Stimulated activated CD8-positive, alpha-beta memory T cell treated with anti-CD3 and anti-CD28 coated beads, Interleukin-12 subunit alpha, Interleukin-12 subunit beta, amount 100 ng/mL, for 4 hours (primary cell): ENCODE results near the gene RHOBTB1.
"Not testable (repeated sequence)": the region's sequence is repeated elsewhere in the genome, so short reads cannot be mapped to it uniquely, and the experiment has no call there.

Experiments
- DNase-seq: peaks from one replicate; pipeline ENCODE4 v3.0.0-alpha.2; 2020; ENCODE audit warnings: low read depth

RHOBTB1 gene, protein sequence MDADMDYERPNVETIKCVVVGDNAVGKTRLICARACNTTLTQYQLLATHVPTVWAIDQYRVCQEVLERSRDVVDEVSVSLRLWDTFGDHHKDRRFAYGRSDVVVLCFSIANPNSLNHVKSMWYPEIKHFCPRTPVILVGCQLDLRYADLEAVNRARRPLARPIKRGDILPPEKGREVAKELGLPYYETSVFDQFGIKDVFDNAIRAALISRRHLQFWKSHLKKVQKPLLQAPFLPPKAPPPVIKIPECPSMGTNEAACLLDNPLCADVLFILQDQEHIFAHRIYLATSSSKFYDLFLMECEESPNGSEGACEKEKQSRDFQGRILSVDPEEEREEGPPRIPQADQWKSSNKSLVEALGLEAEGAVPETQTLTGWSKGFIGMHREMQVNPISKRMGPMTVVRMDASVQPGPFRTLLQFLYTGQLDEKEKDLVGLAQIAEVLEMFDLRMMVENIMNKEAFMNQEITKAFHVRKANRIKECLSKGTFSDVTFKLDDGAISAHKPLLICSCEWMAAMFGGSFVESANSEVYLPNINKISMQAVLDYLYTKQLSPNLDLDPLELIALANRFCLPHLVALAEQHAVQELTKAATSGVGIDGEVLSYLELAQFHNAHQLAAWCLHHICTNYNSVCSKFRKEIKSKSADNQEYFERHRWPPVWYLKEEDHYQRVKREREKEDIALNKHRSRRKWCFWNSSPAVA

DNA sequence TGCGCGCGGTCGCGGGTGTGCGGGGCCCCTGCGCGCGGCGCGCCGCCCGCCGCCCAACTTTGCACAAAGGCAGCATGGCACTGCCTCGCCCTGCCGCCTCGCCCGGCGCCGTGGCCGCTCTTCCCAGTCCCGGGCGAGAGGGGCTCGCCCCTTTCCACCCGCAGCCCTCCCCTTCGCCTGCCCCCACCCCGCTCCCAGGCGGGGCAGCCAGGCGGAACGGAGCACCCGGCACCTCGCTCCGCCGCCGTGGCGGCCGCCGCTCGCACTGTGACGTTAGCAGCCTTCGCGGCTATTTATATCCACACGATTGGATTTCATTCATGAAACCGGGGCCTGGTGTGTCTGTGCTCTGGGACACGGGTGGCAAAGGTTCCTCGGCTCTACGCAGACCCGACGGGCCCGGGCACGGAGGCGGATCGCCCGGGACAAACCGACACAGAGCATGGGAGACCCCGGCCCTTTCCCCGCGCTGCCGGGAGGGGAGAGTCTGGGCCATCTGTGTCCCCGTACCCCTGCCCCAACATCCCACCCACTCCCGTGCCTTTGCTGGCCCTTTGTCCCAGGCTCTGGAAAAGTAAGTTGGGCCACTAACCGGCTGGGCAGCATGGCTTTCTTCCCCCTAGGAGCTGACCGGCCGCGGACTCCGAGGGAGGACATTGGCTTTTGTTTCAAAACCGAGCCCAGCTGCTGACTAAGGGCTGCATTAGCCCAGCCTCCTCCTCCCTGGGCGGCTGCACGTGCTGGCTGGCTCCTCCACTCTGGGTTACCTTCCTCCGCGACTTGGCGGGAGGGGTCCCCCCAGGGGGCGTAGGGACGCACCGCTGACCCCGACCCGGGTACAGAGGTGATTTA is at the start of gene RHOBTB1:
TSS of gene RHOBTB1 (minus strand) at position 128 of the 852 bp plus-strand sequence. CDS start 32,643 bp downstream, outside the sequence.
- no peak for DNase-seq

- no peak for DNase-seq
These were observed 48.7 kb upstream of the RHOBTB1 start for GRCh38 chr10:60992636-60993035.

- no peak for DNase-seq
These were observed 46.7 kb upstream of the RHOBTB1 start for GRCh38 chr10:60990663-60991062.

GRCh38 chr10:60989400-60989876 is 45.5 kb upstream of the RHOBTB1 start:
- no peak for DNase-seq

DNA sequence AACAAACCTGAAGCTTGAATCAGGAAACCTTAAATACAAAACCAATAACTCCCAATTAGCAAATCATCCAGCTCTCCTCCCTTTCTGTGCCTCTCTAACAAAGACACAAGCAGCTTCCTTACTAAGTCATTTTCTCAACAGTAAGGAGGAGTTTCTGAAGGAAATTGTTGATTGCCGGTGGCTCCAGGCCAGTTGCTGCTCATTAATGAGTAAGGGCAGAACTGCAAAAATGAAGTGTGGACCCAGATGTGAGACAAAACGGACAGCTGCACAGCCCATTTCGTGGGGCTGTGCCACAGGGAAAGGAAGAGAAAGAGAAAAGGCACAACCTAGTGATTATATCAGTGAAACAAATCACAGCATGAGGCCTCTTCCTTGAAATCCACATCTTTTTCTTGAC is 42.8 kb upstream of the RHOBTB1 start:
- no peak for DNase-seq

DNA sequence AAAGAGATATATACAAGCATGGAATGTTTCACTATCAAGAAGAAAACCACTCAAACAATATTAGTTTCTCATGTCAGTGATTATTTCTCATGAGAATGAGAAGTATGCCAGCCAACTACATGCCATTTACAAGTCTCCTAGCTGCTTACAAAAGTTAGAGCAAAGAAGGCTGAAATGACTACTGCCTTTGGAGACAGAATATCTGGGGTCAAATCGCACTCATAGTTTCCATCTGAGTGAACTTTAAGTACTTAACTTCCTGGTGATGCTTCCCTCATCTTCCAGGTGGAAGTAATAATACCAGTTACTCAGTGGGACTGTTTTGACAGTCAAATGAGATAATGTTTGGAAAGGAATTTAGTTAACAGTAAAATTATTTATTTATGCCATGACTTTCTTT is 42.0 kb upstream of the RHOBTB1 start:
- DNase-seq: no peak

GRCh38 chr10:60980997-60981396 is 37.0 kb upstream of the RHOBTB1 start:
- DNase-seq: no peak

- DNase-seq: no peak
These were observed 35.7 kb upstream of the RHOBTB1 start for GRCh38 chr10:60979667-60980104.

DNA sequence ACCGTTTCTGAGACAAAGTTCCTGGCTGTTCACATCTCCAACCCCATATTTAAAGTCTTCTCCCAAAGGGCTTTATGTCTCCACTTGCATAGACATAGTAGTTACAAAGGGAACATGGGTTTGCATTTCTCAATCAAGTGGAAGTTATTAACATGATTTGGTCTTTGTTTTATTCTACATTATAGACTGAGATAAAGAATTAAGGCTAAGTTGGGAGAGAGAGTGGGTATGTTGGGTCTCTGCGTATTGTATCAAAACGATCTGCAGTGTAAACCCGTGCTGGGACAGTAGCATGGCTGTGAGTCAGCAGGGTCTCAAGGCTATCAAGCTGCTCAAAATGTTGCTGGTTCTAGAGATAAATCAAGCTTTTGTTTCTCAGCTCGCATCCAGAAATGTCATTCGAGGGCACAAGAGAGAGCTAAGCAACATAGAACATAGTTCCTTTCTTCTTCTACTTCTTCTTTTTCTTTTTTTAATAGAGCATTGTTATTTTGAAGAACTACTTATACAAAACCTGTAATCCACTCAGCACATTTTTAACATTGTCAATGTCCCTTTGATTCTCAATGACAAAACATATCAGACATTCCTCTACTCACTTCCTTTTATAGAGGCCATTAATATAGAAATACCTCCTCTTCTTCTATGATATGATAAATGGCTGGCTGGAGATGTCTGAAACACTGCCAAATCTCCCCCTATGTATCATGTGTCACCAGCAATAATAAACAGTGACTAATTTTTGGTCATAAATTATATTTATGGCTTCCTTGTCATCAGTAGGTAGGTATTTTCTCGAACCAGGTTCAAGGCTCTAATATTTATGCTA is 34.5 kb upstream of the RHOBTB1 start:
- DNase-seq: no peak

DNA sequence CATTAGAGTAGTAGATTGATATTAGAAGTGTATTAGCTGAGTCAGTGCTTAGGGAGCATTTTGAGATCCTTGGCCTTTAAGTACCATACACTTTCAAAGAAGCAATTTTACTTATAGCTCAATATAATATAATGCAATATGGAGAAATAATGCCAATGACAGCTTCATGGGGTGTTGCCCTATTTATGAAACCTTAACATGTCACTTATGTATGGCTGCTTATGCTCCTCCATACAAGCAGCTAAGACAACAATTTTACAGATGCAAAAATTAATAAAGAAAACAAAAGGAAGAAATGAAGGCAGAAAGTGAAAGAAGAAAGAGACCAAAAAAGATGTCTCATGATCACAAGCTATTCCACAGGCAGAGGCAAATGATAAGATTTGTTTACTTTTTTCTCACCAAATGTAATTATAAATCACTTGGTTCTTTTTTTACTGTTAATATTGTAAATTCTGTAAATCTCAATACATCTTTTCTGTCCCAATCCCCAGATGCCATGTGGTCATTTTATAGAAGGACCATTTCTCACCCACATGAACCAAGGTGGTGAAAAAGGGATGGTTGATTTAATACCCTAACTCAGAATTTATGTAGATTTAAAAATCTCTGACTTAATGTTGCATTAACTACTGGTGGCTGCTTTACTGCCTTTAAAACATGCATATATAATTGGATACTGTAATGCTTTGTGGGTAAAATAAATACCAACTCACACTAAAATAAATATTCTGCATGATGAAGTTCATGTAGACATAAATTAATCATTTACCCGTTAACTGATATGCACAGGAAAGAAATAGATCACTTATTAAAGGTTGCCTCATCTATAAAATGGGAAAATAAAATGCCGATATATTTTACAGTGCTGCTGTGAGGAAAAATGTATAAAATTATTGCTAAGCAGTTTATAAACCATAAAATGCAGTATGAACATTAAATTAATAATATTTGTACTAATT is 33.5 kb upstream of the RHOBTB1 start:
- no peak for DNase-seq

GRCh38 chr10:60976687-60977086 is 32.7 kb upstream of the RHOBTB1 start:
- no peak for DNase-seq

DNA sequence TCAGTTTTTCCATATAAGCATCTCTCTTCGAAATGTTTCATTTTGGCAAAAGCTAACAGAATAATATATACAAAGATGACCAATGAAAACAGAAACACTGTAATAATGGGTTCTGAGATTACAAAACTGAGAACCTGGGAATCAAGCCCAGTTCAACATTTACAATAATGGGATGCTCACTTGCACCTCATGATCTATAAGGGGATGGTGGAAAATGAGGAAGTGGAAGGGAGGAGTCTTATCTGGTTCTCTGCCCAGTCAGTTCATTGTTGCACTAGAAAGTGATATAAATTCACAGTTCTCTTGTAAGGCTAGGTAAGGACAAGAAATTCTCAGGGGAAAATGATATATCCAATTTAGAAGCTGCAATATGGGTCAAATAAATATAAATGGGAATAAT is 31.7 kb upstream of the RHOBTB1 start:
- DNase-seq: no peak

- DNase-seq: no peak
These were observed 30.6 kb upstream of the RHOBTB1 start for GRCh38 chr10:60974463-60975149.

DNA sequence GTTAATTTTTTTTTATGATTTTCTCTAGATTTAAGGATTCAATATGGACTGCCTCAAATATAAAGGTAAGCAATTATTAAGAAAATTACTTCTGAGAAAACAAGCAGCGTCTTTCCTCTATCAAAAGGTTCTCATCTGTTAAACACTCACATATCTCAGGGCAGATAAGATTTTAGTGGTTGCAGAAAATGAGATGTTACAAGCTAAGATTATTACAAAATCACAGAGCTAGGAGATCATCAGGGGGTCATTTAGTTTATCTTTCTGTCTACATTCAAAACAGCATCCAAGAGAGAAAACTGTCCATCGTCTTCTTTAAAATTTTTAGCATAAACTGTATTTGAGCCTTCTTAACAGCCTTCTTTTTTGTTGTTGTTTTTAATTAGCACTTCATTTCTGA is 29.1 kb upstream of the RHOBTB1 start:
- no peak for DNase-seq

GRCh38 chr10:60972181-60972580 is 28.2 kb upstream of the RHOBTB1 start:
- not testable (repeated sequence) for DNase-seq

- no peak for DNase-seq
These were observed 26.5 kb upstream of the RHOBTB1 start for GRCh38 chr10:60970526-60970925.

GRCh38 chr10:60968504-60968903 is 24.5 kb upstream of the RHOBTB1 start:
- no peak for DNase-seq

- no peak for DNase-seq
These were observed 24.0 kb upstream of the RHOBTB1 start for GRCh38 chr10:60967854-60968484.

DNA sequence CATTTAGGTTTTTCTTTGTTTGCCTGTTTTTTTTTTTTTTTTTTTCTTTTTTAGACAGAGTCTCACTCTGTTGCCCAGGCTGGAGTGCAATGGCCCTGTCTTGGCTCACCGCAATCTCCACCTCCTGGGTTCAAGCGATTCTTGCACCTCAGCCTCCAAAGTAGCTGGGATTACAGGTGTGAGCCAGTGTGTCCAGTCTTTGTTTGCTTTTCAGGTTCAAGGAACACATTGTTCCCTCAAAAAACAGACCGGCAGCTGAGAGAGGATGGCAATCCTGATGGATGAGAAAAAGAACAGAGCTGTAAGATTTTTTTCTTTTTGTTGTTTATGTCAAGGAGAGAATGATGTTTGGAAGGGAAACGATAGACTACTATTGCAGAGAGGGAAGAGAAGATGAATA is 23.3 kb upstream of the RHOBTB1 start:
- no peak for DNase-seq
